CD14-positive monocyte (primary cell): ENCODE data around the gene REEP1. TPM values are rescaled to one million over a fixed set of nuclear protein-coding genes. Genes with fewer than 3 reads are reported as not detected.

Experiments
- DNase-seq, 3 donors: peaks; one replicate each; pipeline ENCODE4 v3.0.0-alpha.2; 2011 to 2022
- H2AFZ ChIP-seq: 2 replicates; pipeline ENCODE4 v1.6.0; 2012; ENCODE audit warnings: mild to moderate bottlenecking, low read depth, low read length, inconsistent platforms; ENCODE audit not compliant: insufficient read depth, poor library complexity, severe bottlenecking
- H3K27ac ChIP-seq, 2 donors: 1 replicate in 1 of 2; 2 replicates in 1 of 2; pipeline ENCODE4 v1.5.1; 2012 to 2013; ENCODE audit warnings: low read length in 2 of 2, control low read depth in 1 of 2, inconsistent platforms in 1 of 2, low read depth in 1 of 2, mild to moderate bottlenecking in 1 of 2
- H3K27me3 ChIP-seq, 2 donors: one replicate each; pipeline versions ENCODE4 v1.6.0 to v1.6.1; 2011 to 2013; ENCODE audit warnings: low read length in 2 of 2; ENCODE audit not compliant: control insufficient read depth in 2 of 2, insufficient read depth in 2 of 2
- H3K36me3 ChIP-seq, 2 donors: replicated peaks in 1 of 2; 1 replicate in 1 of 2; 2 replicates in 1 of 2; pipeline versions ENCODE4 v1.5.1 to v1.6.1; 2012 to 2013; ENCODE audit warnings: low read length in 2 of 2, control low read depth in 1 of 2, inconsistent platforms in 1 of 2, mild to moderate bottlenecking in 1 of 2; ENCODE audit not compliant: insufficient read depth in 2 of 2, control insufficient read depth in 1 of 2
- H3K4me1 ChIP-seq, 2 donors: 1 replicate in 1 of 2; 2 replicates in 1 of 2; pipeline versions ENCODE4 v1.5.1 to v1.6.1; 2012 to 2013; ENCODE audit warnings: low read length in 2 of 2, control low read depth in 1 of 2, inconsistent platforms in 1 of 2, mild to moderate bottlenecking in 1 of 2, moderate library complexity in 1 of 2; ENCODE audit not compliant: insufficient read depth in 2 of 2, control insufficient read depth in 1 of 2
- H3K4me2 ChIP-seq: replicated peaks from 2 replicates; pipeline ENCODE3; 2012; ENCODE audit warnings: low read length, moderate library complexity, mild to moderate bottlenecking; ENCODE audit not compliant: poor library complexity, severe bottlenecking; ENCODE audit errors: extremely low read depth
- H3K4me3 ChIP-seq, 3 experiments: fragments of 200-600 bp in 1 of 3; sonication (generic) in 1 of 3; replicated peaks in 1 of 3; 1 replicate in 2 of 3; 2 replicates in 1 of 3; pipeline ENCODE4 v1.5.1; 2011 to 2013; ENCODE audit warnings: low read length in 3 of 3, mild to moderate bottlenecking in 3 of 3, control low read depth in 2 of 3, low read depth in 2 of 3, inconsistent platforms in 1 of 3, moderate library complexity in 1 of 3
- H3K79me2 ChIP-seq: 2 replicates; pipeline ENCODE4 v1.6.0; 2012; ENCODE audit warnings: mild to moderate bottlenecking, control low read depth, inconsistent platforms, low read length, moderate library complexity; ENCODE audit not compliant: insufficient read depth
- H3K9ac ChIP-seq: 2 replicates; pipeline ENCODE4 v1.6.0; 2017; ENCODE audit warnings: low read length, mild to moderate bottlenecking; ENCODE audit not compliant: insufficient read depth, poor library complexity, severe bottlenecking
- H3K9me3 ChIP-seq, 2 donors: replicated peaks in 1 of 2; 1 replicate in 1 of 2; 2 replicates in 1 of 2; pipeline versions ENCODE4 v1.5.1 to v1.6.1; 2012 to 2013; ENCODE audit warnings: low read length in 2 of 2, control low read depth in 1 of 2; ENCODE audit not compliant: control insufficient read depth in 1 of 2, insufficient read depth in 1 of 2
- H4K20me1 ChIP-seq: 2 replicates; pipeline ENCODE4 v1.6.0; 2012; ENCODE audit warnings: mild to moderate bottlenecking, low read length, control low read depth, moderate library complexity; ENCODE audit not compliant: insufficient read depth
- H3K27ac Mint-ChIP-seq, 7 donors: one replicate each; pipeline ENCODE4 v1.8.0; 2020; ENCODE audit warnings: mild to moderate bottlenecking in 7 of 7, mixed read lengths in 7 of 7, moderate library complexity in 6 of 7, inconsistent platforms in 2 of 7
- H3K27me3 Mint-ChIP-seq, 3 donors: one replicate each; pipeline ENCODE4 v1.8.0; 2021 to 2022; ENCODE audit warnings: low read depth in 3 of 3, mild to moderate bottlenecking in 3 of 3, mixed read lengths in 3 of 3, moderate library complexity in 3 of 3, inconsistent platforms in 1 of 3
- H3K36me3 Mint-ChIP-seq, 2 donors: one replicate each; pipeline ENCODE4 v1.8.0; 2020; ENCODE audit warnings: mixed read lengths in 2 of 2, inconsistent platforms in 1 of 2, mild to moderate bottlenecking in 1 of 2
- H3K4me1 Mint-ChIP-seq: one replicate; pipeline ENCODE4 v1.8.0; 2020; ENCODE audit warnings: mild to moderate bottlenecking, mixed read lengths
- H3K4me3 Mint-ChIP-seq, 2 donors: one replicate each; pipeline ENCODE4 v1.8.0; 2020; ENCODE audit warnings: mild to moderate bottlenecking in 2 of 2, mixed read lengths in 2 of 2, moderate library complexity in 1 of 2
- H3K9me3 Mint-ChIP-seq, 7 donors: one replicate each; pipeline ENCODE4 v1.8.0; 2020 to 2022; ENCODE audit warnings: mixed read lengths in 7 of 7, mild to moderate bottlenecking in 6 of 7, moderate library complexity in 6 of 7, inconsistent platforms in 2 of 7
- CTCF ChIP-seq: fragments of 200-600 bp; IDR thresholded peaks from one replicate; pipeline ENCODE4 v1.8.0; 2022; ENCODE audit warnings: antibody characterized with exemption, mild to moderate bottlenecking
- WGBS: methylation state at CpG from one replicate; pipeline ENCODE4 v1.1.5; 2013; ENCODE audit warnings: missing lambda C conversion rate; ENCODE audit not compliant: insufficient coverage; 5-methylcytosine and 5-hydroxymethylcytosine counted together
- intact Hi-C, 2 donors: fragments of 100-400 bp; cut with micrococcal nuclease; formaldehyde crosslinking; loops; one replicate each; pipeline versions ENCODE4 v1.15.0 to v1.15.1; 2023
- polyA plus RNA-seq, 3 donors: library from polyadenylated mRNA; depleted of rRNA in 1 of 3; unstranded in 2 of 3; stranded (reverse) in 1 of 3; fragments of 300-500 nt in 2 of 3; fragments of >200 nt in 1 of 3; fragmentation: Illumina TruSeq in 2 of 3; gene quantifications; 1 replicate in 2 of 3; 2 replicates in 1 of 3; pipeline ENCODE4 v1.2.3, GENCODE V29; 2012 to 2021

The REEP1 gene
- polyA plus RNA-seq, 3 donors = not detected

GRCh38 chr2:86174445-86174844, 163.0 kb downstream of the REEP1 start:
- intact Hi-C loops = no loop called here
- Histone ChIP-seq H3K79me2 (peaks cover 27% of the 10 kb centered on the region), H3K4me3 (no peak overlapping the region), H4K20me1 (peaks cover 43% of the 10 kb centered on the region), H2AFZ (no peak overlapping the region), H3K27me3 (no peaks in the 10 kb centered on the region), H3K9me3 (no peaks in the 10 kb centered on the region), H3K27ac (peak overlapping the region in 1 of 2 donors; percentile 53), H3K4me1 (peaks cover 4 to 11% of the 10 kb centered on the region in 2 donors), H3K36me3 (peaks cover 69 to 88% of the 10 kb centered on the region in 2 donors), H3K4me2 (no peak overlapping the region), H3K9ac (no peak overlapping the region)
- TF ChIP-seq CTCF = no peak
- WGBS = 0% methylated on average over 1 of the region's 2 CpGs
- Mint-ChIP-seq H3K4me3 (no peak overlapping the region), H3K27ac (peak overlapping the region in 2 of 7 donors; percentile 3 to 30), H3K27me3 (no peaks in the 10 kb centered on the region), H3K4me1 (peaks cover 18% of the 10 kb centered on the region), H3K36me3 (peaks cover 63 to 81% of the 10 kb centered on the region in 2 donors), H3K9me3 (no peaks in the 10 kb centered on the region)
- DNase-seq = no peak

- Histone ChIP-seq H3K9ac (no peak overlapping the region), H3K4me3 (no peak overlapping the region), H3K4me2 (no peak overlapping the region), H3K4me1 (peaks cover 4 to 11% of the 10 kb centered on the region in 2 donors), H3K9me3 (no peaks in the 10 kb centered on the region), H3K27me3 (no peaks in the 10 kb centered on the region), H3K27ac (no peak overlapping the region), H4K20me1 (peaks cover 41% of the 10 kb centered on the region), H3K79me2 (peaks cover 22% of the 10 kb centered on the region), H3K36me3 (peaks cover 69 to 88% of the 10 kb centered on the region in 2 donors), H2AFZ (no peak overlapping the region)
- Mint-ChIP-seq H3K27me3 (no peaks in the 10 kb centered on the region), H3K9me3 (no peaks in the 10 kb centered on the region), H3K4me1 (peaks cover 18% of the 10 kb centered on the region), H3K27ac (peak overlapping the region in 1 of 7 donors; percentile 1), H3K36me3 (peaks cover 67 to 79% of the 10 kb centered on the region in 2 donors), H3K4me3 (no peak overlapping the region)
- no peak for TF ChIP-seq CTCF
- intact Hi-C loops = no loop called here
- WGBS = no CpG with 5 or more reads among the region's 2 CpGs
- DNase-seq = no peak
These were observed 164.8 kb downstream of the REEP1 start for GRCh38 chr2:86172610-86173009.
